ENCODE results near the gene CFAP221. TPM values are rescaled to one million over a fixed set of nuclear protein-coding genes. Genes with fewer than 3 reads are reported as not detected.

CFAP221 gene
- total RNA-seq, 1 experiment from 2014 or later, result not detected

DNA sequence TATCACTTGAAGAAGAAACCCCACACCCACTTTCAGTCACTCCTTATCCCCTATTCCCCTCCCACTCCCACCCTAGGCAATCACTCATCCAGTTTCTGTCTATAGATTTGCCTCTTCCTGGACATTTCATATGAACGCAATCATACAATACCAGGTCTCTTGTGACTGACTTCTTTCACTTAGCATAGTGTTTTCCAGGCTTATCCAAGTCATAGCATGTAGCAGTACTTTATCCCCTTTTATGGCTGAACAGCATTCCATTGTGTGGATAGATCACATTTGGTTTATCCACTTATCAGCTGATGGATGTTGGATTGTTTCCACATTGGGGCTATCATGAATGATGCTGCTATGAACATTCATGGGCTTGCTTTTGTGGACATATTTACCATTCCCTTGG is 6.6 kb downstream of the CFAP221 start:
- Histone ChIP-seq H3K4me2 (no peak overlapping the region), H4K20me1 (ENCODE audit: insufficient read depth) (no peaks in the 10 kb centered on the region), H3K36me3 (ENCODE audit: low read depth) (no peaks in the 10 kb centered on the region), H3K27me3 (ENCODE audit: insufficient read depth, low read depth) (peaks cover 25% of the 10 kb centered on the region), H3K9me2 (ENCODE audit: insufficient read depth) (no peaks in the 10 kb centered on the region), H3K9me3 (ENCODE audit: insufficient read depth, low read depth) (no peaks in the 10 kb centered on the region), H2AFZ (no peak overlapping the region), H3F3A (ENCODE audit: insufficient read depth, low read depth) (no peaks in the 10 kb centered on the region), H3K79me2 (ENCODE audit: low read depth) (no peaks in the 10 kb centered on the region), H3K4me1 (replicated peaks; ENCODE audit: insufficient read depth) (no peaks in the 10 kb centered on the region), H3K27ac (no peak overlapping the region), H3K4me3 (no peak overlapping the region)
- ChIA-PET POLR2A (ENCODE audit: unreplicated experiment) (no interaction called here), CTCF (no interaction called here)
- no TSS peak for BruUV-seq (replicated peaks)
- DNase-seq, result no peak
- no peak for TF ChIP-seq EZH2 (IDR thresholded peaks at IDR 0.05; ENCODE audit: low read depth)
- TF ChIP-seq, protein P1, sequence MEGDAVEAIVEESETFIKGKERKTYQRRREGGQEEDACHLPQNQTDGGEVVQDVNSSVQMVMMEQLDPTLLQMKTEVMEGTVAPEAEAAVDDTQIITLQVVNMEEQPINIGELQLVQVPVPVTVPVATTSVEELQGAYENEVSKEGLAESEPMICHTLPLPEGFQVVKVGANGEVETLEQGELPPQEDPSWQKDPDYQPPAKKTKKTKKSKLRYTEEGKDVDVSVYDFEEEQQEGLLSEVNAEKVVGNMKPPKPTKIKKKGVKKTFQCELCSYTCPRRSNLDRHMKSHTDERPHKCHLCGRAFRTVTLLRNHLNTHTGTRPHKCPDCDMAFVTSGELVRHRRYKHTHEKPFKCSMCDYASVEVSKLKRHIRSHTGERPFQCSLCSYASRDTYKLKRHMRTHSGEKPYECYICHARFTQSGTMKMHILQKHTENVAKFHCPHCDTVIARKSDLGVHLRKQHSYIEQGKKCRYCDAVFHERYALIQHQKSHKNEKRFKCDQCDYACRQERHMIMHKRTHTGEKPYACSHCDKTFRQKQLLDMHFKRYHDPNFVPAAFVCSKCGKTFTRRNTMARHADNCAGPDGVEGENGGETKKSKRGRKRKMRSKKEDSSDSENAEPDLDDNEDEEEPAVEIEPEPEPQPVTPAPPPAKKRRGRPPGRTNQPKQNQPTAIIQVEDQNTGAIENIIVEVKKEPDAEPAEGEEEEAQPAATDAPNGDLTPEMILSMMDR (conservative IDR thresholded peaks at IDR 0.05), result no peak
- intact Hi-C loops (cut with micrococcal nuclease; ENCODE audit: unreplicated experiment), result no loop called here

DNA sequence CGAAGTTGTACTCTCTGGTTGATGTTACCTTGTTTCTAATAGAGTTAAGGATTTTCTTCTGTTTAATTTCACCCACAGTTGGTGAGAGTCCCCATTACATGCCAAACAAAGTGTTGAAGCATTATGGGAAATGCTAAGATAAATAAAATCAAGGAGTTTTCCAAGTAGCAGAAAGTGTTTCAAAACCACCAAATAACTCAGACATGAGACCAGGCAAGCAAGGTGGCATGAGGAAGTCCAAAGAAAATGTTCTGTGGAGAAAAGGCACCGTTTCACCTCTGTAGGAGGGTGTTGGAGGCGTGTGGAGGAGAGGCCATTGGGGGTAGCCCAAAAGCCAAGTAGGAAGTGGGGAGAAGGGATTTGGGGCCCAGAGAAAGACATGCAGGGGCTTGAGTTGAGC is 8.7 kb downstream of the CFAP221 start:
- intact Hi-C loops (cut with micrococcal nuclease; ENCODE audit: unreplicated experiment), result no loop called here
- Histone ChIP-seq H3K4me1 (replicated peaks; ENCODE audit: insufficient read depth) (no peaks in the 10 kb centered on the region), H3K9me2 (ENCODE audit: insufficient read depth) (no peaks in the 10 kb centered on the region), H3K36me3 (ENCODE audit: low read depth) (no peaks in the 10 kb centered on the region), H3K27ac (no peak overlapping the region), H3K79me2 (ENCODE audit: low read depth) (no peaks in the 10 kb centered on the region), H3K4me3 (no peak overlapping the region), H4K20me1 (ENCODE audit: insufficient read depth) (no peaks in the 10 kb centered on the region), H3K27me3 (ENCODE audit: insufficient read depth, low read depth) (0 out of 2 replicates have a peak, but pooled peaks cover 8% of the 10 kb centered on the region), H3F3A (ENCODE audit: insufficient read depth, low read depth) (no peaks in the 10 kb centered on the region), H2AFZ (no peak overlapping the region), H3K9me3 (ENCODE audit: insufficient read depth, low read depth) (no peaks in the 10 kb centered on the region), H3K4me2 (no peak overlapping the region)
- no peak for DNase-seq
- CTCF ChIA-PET, result no interaction called here
- no peak for TF ChIP-seq EZH2 (IDR thresholded peaks at IDR 0.05; ENCODE audit: low read depth)
- TF ChIP-seq, protein P1 (conservative IDR thresholded peaks at IDR 0.05), result no peak
- BruUV-seq (replicated peaks), result no TSS peak
- POLR2A ChIA-PET (ENCODE audit: unreplicated experiment), result no interaction called here

DNA sequence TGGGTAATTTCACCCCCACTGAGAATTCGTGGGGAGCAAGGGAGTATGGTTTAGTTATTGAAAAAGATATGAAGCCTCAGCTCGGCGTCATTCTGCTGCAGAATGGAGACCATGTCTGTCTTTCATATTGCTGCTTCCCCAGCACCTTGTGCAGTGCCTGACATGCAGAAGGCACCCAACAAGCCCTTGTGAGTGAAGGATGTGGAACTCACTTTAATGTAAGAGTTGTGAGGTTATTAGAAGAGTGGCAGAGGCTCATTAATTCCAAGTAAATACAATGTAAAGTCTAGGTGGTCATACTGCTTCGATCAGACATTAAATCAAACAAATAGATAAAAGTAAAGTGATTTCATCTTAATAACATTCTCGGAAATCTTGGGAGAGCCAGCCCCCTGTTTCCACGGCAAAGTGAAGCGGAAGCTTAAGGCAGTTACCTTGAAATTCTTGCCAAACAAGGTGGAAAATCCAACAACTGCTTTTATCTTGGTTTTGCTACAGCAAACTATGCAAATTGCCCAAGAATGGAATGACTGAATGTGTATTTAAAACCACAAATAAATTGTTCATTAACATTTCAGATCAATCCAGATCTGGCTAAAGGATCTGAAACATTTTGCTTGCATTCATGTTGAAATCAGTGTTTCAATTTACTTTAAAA is 9.6 kb downstream of the CFAP221 start:
- no peak for TF ChIP-seq EZH2 (IDR thresholded peaks at IDR 0.05; ENCODE audit: low read depth)
- TF ChIP-seq, protein P1 (conservative IDR thresholded peaks at IDR 0.05), result no peak
- intact Hi-C loops (cut with micrococcal nuclease; ENCODE audit: unreplicated experiment), result no loop called here
- no TSS peak for BruUV-seq (replicated peaks)

More for the DNA sequence above, 9.6 kb downstream of the CFAP221 start:
- H3K9me2 ChIP-seq (ENCODE audit: insufficient read depth), result no peaks in the 10 kb centered on the region
- H4K20me1 ChIP-seq (ENCODE audit: insufficient read depth), result no peaks in the 10 kb centered on the region
- ChIA-PET CTCF (no interaction called here), POLR2A (ENCODE audit: unreplicated experiment) (no interaction called here)
- H3K4me1 ChIP-seq (replicated peaks; ENCODE audit: insufficient read depth), result no peaks in the 10 kb centered on the region
- H3K36me3 ChIP-seq (ENCODE audit: low read depth), result no peaks in the 10 kb centered on the region
- no peak overlapping the region for H3K4me2 ChIP-seq
- H3K27me3 ChIP-seq (ENCODE audit: insufficient read depth, low read depth), result no peaks in the 10 kb centered on the region
- DNase-seq, result no peak
- no peak overlapping the region for H3K4me3 ChIP-seq
- H3F3A ChIP-seq (ENCODE audit: insufficient read depth, low read depth), result no peaks in the 10 kb centered on the region
- no peaks in the 10 kb centered on the region for H3K9me3 ChIP-seq (ENCODE audit: insufficient read depth, low read depth)
- H3K79me2 ChIP-seq (ENCODE audit: low read depth), result no peaks in the 10 kb centered on the region
- H2AFZ ChIP-seq, result no peak overlapping the region
- no peak overlapping the region for H3K27ac ChIP-seq

All from PC-9 (cell line).